HL-60 (cell line): ENCODE measurements around the gene PLPPR5.

Experiments
- CTCF ChIP-seq: IDR thresholded peaks from one replicate; pipeline ENCODE4 v1.5.1; 2011; ENCODE audit warnings: low read length, control low read depth, inconsistent platforms; ENCODE audit not compliant: insufficient read depth
- GABPA ChIP-seq: IDR thresholded peaks from 2 replicates; pipeline ENCODE4 v1.6.1; 2012; ENCODE audit warnings: low read depth
- POLR2AphosphoS5 ChIP-seq: IDR thresholded peaks from 2 replicates; pipeline ENCODE4 v1.6.1; 2012; ENCODE audit warnings: low read depth

DNA sequence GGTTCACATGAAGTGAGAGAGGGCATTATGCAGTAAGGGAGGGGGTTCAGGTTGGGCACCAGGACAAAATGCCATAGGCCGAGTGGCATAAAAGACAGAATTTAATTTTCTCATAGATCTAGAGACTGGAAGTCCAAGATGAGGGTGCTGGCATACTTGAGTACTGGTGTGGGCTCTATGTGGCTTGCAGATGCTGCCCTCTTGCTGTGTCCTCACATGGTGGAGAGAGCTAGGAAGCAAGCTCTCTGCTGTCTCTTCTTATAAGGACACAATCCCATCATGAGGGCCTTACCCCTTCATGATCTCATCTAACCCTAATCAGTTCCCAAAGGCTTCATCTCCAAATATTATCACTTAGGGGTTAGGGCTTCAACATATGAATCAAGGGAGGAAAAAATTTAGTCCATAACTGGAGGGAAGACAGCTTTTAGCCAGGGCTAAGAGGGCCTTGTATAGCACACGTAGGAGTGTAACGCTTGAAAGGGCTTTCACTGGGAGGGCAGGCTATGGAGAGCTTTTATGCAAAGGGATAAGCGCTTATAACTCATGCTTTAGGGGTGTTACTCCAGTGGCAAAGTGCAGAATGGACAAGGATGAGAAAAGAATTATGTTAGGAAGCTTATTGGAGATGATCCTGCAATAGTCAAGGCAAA lies 64.5 kb downstream of the PLPPR5 start:
- no peak for TF ChIP-seq CTCF
- no peak for TF ChIP-seq POLR2AphosphoS5
- TF ChIP-seq GABPA = no peak
